GM12874 (cell line): ENCODE results near the gene DIDO1.

ENCODE experiments used
- CTCF ChIP-seq: IDR thresholded peaks from 2 replicates; pipeline ENCODE4 v1.5.1; 2011; ENCODE audit warnings: low read depth, mild to moderate bottlenecking, control low read depth, low read length, moderate library complexity; ENCODE audit not compliant: insufficient read depth

DIDO1 gene

GRCh38 chr20:62959998-62960436 lies 33.7 kb upstream of the DIDO1 start:
- no peak for TF ChIP-seq CTCF

- TF ChIP-seq CTCF: no peak
Observed at GRCh38 chr20:62959101-62959971, 33.0 kb upstream of the DIDO1 start.

- no peak for TF ChIP-seq CTCF
Observed at GRCh38 chr20:62958388-62959100, 32.2 kb upstream of the DIDO1 start.

- TF ChIP-seq CTCF: no peak
Observed at GRCh38 chr20:62957136-62958117, 31.1 kb upstream of the DIDO1 start.

- TF ChIP-seq CTCF: no peak
Observed at GRCh38 chr20:62956387-62957135, 30.3 kb upstream of the DIDO1 start.

- no peak for TF ChIP-seq CTCF
Observed at GRCh38 chr20:62955519-62956386, 29.4 kb upstream of the DIDO1 start.
